ENCODE data around the gene MVD. TPM values are rescaled to one million over a fixed set of nuclear protein-coding genes. Genes with fewer than 3 reads are reported as not detected.

The MVD gene
- total and polyA plus RNA-seq, 10 of the 15 experiments (the other 5 are each of a cell fraction or from before 2014, with no cell fraction given): 5.0 to 147 (median 65.0) TPM

- FAIRE-seq (peak; percentile 99), ATAC-seq (peak; percentile 84), DNase-seq (ENCODE audit: low read depth, low spot score) (peak; percentile 84)
- no TSS peak for BruUV-seq (replicated peaks)
- ChIA-PET RAD21 (ENCODE audit: unreplicated experiment) (interaction anchor here (0.7 to 2.5 kb wide), 6 partner anchors 17 to 102 kb away, joined by 3 to 10 read pairs (median 8); partner anchors contain the start of gene PIEZO1), SMC1A (ENCODE audit: uncharacterized antibody, unreplicated experiment) (interaction anchor here (0.7 to 3.1 kb wide), 6 partner anchors 18 to 86 kb away, joined by 3 to 13 read pairs (median 5); partner anchors contain the start of gene MVD), CTCF (interaction anchor here (0.6 to 3.4 kb wide), 16 partner anchors 9 to 128 kb away, joined by 3 to 26 read pairs (median 3); partner anchors contain the start of genes CTU2 and RNF166), POLR2A (interaction anchor here (0.6 to 2.5 kb wide), 8 partner anchors 17 to 175 kb away, joined by 3 to 12 read pairs (median 4); partner anchors contain the start of genes CYBA, GALNS, MVD and TRAPPC2L)
- Histone ChIP-seq H3K36me3 (ENCODE audit: control insufficient read depth in 2 of 2, insufficient read depth in 2 of 2, low read length in 1 of 2) (no peaks in the 10 kb centered on the region), H3K79me2 (ENCODE audit: control insufficient read depth, insufficient read depth, low read length) (no peaks in the 10 kb centered on the region; the same call in 1 of the 2 replicates), H3K4me2 (ENCODE audit: control insufficient read depth, insufficient read depth) (peak overlapping the region; percentile 88), H3K9me3 (replicated peaks; ENCODE audit: control insufficient read depth, insufficient read depth, low read length) (no peaks in the 10 kb centered on the region), H2AFZ (ENCODE audit: control insufficient read depth, low read depth, low read length) (peak overlapping the region; percentile 44), H3K4me3 (peak overlapping the region; percentile 65), H4K20me1 (ENCODE audit: control insufficient read depth, insufficient read depth) (no peaks in the 10 kb centered on the region), H3K9ac (ENCODE audit: control insufficient read depth, insufficient read depth, low read length) (peak overlapping the region; percentile 77), H3K4me1 (ENCODE audit: control insufficient read depth, insufficient read depth, low read length) (peaks cover 40% of the 10 kb centered on the region), H3K27me3 (replicated peaks in 1 of 2; ENCODE audit: control insufficient read depth in 2 of 2, insufficient read depth in 2 of 2, low read length in 1 of 2) (no peaks in the 10 kb centered on the region), H3K27ac (ENCODE audit: control insufficient read depth, insufficient read depth) (peak overlapping the region; percentile 92)
- 1% methylated on average over 21 of the region's 21 CpGs for WGBS (ENCODE audit: insufficient coverage, insufficient replicate concordance, low lambda C conversion rate, missing lambda C conversion rate)
- in situ Hi-C loops (cut with MboI): no loop called here
- intact Hi-C loops (cut with micrococcal nuclease; ENCODE audit: unreplicated experiment): loop anchor here (1.0 to 2.0 kb wide), 3 partner anchors 19 to 31 kb away; partner anchors contain the start of genes CYBA and MVD
- TF ChIP-seq FOXM1 (IDR thresholded peaks at IDR 0.05; ENCODE audit: low read depth, low read length) (no peak), ZNF274 (IDR thresholded peaks at IDR 0.05; ENCODE audit: insufficient read depth, insufficient read length) (no peak), SIX5 (IDR thresholded peaks at IDR 0.05; ENCODE audit: low read depth, low read length, severe bottlenecking) (no peak), MEF2A (IDR thresholded peaks at IDR 0.05; ENCODE audit: insufficient read depth, low read depth, low read length) (0 out of 2 replicates have a peak, but pooled peaks have one; percentile 51), BCL11A (IDR thresholded peaks at IDR 0.05; ENCODE audit: low read depth, low read length) (0 out of 2 replicates have a peak, but pooled peaks have one; percentile 18), ESRRA (IDR thresholded peaks at IDR 0.05; ENCODE audit: low read length) (no peak; the same call in 1 of the 2 replicates), RELA (IDR thresholded peaks at IDR 0.05; ENCODE audit: borderline replicate concordance, partially characterized antibody) (no peak), LARP7 (IDR thresholded peaks at IDR 0.05) (no peak), CBX3 (IDR thresholded peaks at IDR 0.05; ENCODE audit: borderline replicate concordance, low read depth) (no peak), E4F1 (IDR thresholded peaks at IDR 0.05; ENCODE audit: borderline replicate concordance, partially characterized antibody) (no peak), CBFB (IDR thresholded peaks at IDR 0.05; ENCODE audit: low read depth) (no peak; the same call in 1 of the 2 replicates), SUPT20H (IDR thresholded peaks at IDR 0.05; ENCODE audit: borderline replicate concordance, control insufficient read depth, low read depth, low read length) (no peak)
- TF ChIP-seq, protein P1, sequence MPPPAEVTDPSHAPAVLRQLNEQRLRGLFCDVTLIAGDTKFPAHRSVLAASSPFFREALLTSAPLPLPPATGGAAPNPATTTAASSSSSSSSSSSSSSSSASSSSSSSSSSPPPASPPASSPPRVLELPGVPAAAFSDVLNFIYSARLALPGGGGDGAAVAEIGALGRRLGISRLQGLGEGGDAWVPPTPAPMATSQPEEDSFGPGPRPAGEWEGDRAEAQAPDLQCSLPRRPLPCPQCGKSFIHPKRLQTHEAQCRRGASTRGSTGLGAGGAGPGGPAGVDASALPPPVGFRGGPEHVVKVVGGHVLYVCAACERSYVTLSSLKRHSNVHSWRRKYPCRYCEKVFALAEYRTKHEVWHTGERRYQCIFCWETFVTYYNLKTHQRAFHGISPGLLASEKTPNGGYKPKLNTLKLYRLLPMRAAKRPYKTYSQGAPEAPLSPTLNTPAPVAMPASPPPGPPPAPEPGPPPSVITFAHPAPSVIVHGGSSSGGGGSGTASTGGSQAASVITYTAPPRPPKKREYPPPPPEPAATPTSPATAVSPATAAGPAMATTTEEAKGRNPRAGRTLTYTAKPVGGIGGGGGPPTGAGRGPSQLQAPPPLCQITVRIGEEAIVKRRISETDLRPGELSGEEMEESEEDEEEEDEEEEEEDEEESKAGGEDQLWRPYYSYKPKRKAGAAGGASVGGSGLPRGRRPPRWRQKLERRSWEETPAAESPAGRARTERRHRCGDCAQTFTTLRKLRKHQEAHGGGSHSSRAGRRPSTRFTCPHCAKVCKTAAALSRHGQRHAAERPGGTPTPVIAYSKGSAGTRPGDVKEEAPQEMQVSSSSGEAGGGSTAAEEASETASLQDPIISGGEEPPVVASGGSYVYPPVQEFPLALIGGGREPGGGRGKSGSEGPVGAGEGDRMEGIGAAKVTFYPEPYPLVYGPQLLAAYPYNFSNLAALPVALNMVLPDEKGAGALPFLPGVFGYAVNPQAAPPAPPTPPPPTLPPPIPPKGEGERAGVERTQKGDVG (CRISPR knock-in tag; IDR thresholded peaks at IDR 0.05): no peak
- TF ChIP-seq, protein P2, sequence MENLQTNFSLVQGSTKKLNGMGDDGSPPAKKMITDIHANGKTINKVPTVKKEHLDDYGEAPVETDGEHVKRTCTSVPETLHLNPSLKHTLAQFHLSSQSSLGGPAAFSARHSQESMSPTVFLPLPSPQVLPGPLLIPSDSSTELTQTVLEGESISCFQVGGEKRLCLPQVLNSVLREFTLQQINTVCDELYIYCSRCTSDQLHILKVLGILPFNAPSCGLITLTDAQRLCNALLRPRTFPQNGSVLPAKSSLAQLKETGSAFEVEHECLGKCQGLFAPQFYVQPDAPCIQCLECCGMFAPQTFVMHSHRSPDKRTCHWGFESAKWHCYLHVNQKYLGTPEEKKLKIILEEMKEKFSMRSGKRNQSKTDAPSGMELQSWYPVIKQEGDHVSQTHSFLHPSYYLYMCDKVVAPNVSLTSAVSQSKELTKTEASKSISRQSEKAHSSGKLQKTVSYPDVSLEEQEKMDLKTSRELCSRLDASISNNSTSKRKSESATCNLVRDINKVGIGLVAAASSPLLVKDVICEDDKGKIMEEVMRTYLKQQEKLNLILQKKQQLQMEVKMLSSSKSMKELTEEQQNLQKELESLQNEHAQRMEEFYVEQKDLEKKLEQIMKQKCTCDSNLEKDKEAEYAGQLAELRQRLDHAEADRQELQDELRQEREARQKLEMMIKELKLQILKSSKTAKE (IDR thresholded peaks at IDR 0.05; ENCODE audit: low read depth, poor library complexity, severe bottlenecking): peak; percentile 83
Observed at GRCh38 chr16:88681709-88682451, 19.0 kb upstream of the MVD start.

Data from GM12878 (cell line).